ENCODE results near the gene DUSP5.

DNA sequence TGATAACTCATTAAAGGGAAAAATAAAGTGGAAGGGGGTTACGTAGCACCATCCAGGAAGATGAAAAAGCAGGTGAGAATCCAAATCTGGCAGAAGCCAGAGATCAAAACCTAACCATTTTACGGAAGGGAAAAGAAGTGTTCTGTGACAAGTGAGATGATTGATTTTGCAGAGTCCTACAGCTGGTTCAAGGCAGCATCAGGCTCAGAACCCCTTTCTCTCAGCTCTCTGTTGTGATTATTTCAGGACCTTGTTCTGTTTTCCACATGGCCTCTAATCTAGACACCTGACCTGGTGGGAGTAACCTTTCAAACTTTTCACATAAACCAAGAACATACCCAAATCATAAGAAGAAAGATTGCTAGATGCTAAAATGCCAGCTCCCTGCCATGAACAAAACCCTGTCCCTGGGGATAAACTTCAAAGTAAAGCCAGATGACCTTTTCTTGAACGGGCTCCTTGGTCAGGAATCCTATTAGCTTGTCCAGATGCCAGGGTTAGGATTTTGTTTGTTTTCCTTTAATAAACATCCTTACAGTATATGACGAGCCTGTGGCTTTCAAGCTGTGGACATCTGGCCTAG is 5.9 kb downstream of the DUSP5 start:
- TF ChIP-seq, protein P1, sequence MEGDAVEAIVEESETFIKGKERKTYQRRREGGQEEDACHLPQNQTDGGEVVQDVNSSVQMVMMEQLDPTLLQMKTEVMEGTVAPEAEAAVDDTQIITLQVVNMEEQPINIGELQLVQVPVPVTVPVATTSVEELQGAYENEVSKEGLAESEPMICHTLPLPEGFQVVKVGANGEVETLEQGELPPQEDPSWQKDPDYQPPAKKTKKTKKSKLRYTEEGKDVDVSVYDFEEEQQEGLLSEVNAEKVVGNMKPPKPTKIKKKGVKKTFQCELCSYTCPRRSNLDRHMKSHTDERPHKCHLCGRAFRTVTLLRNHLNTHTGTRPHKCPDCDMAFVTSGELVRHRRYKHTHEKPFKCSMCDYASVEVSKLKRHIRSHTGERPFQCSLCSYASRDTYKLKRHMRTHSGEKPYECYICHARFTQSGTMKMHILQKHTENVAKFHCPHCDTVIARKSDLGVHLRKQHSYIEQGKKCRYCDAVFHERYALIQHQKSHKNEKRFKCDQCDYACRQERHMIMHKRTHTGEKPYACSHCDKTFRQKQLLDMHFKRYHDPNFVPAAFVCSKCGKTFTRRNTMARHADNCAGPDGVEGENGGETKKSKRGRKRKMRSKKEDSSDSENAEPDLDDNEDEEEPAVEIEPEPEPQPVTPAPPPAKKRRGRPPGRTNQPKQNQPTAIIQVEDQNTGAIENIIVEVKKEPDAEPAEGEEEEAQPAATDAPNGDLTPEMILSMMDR (IDR thresholded peaks at IDR 0.05): no peak
- TF ChIP-seq POLR2A (IDR thresholded peaks at IDR 0.05) (no peak), POLR2AphosphoS5 (IDR thresholded peaks at IDR 0.05) (no peak), EP300 (IDR thresholded peaks at IDR 0.05) (no peak)

Measured in suprapubic skin (tissue), 4 donors.